Stomach (tissue), 9 donors: ENCODE measurements around the gene CBX4. TPM values are rescaled to one million over a fixed set of nuclear protein-coding genes. Genes with fewer than 3 reads are reported as not detected.

Source experiments
- DNase-seq, 2 donors: peaks; one replicate each; pipeline versions ENCODE4 v3.0.0 to v3.0.0-alpha.2; 2013 to 2019
- H3K27ac ChIP-seq, 5 donors: fragments of 200-600 bp in 4 of 5; sonication (generic) in 4 of 5; one replicate each; pipeline ENCODE4 v1.5.1; 2013 to 2019; ENCODE audit warnings: mild to moderate bottlenecking in 1 of 5, moderate library complexity in 1 of 5
- H3K27me3 ChIP-seq, 3 donors: fragments of 200-600 bp; sonication (generic); one replicate each; pipeline ENCODE4 v1.5.1; 2017 to 2019; ENCODE audit warnings: mixed run types in 1 of 3
- H3K36me3 ChIP-seq, 4 donors: fragments of 200-600 bp; sonication (generic); 1 replicate in 3 of 4; 2 replicates in 1 of 4; pipeline ENCODE4 v1.5.1; 2016 to 2019
- H3K4me1 ChIP-seq, 4 donors: fragments of 200-600 bp; sonication (generic); one replicate each; pipeline ENCODE4 v1.5.1; 2016 to 2019
- H3K4me3 ChIP-seq, 4 donors: fragments of 200-600 bp; sonication (generic) in 3 of 4; one replicate each; pipeline ENCODE4 v1.5.1; 2016 to 2019; ENCODE audit warnings: mild to moderate bottlenecking in 1 of 4
- H3K9me3 ChIP-seq, 4 donors: fragments of 200-600 bp; sonication (generic); one replicate each; pipeline ENCODE4 v1.5.1; 2016 to 2019
- EP300 ChIP-seq: sonication (generic); formaldehyde crosslinking; IDR thresholded peaks from one replicate; pipeline ENCODE4 v1.6.1; 2017; ENCODE audit warnings: antibody characterized with exemption
- POLR2A ChIP-seq, 4 donors: fragments of 450-650 bp; IDR thresholded peaks; one replicate each; pipeline ENCODE4 v1.6.1; 2016; ENCODE audit warnings: antibody characterized with exemption in 4 of 4, control low read depth in 2 of 4, mild to moderate bottlenecking in 1 of 4, moderate library complexity in 1 of 4
- POLR2AphosphoS5 ChIP-seq, 3 donors: sonication (generic); formaldehyde crosslinking; IDR thresholded peaks; one replicate each; pipeline ENCODE4 v1.6.1; 2016; ENCODE audit warnings: antibody characterized with exemption in 3 of 3
- WGBS, 5 donors: extraction: QIAGEN DNeasy Blood & Tissue Kit in 3 of 5; methylation state at CpG; one replicate each; pipeline versions ENCODE4 v1.1.5 to v1.1.7; 2013 to 2018; 5-methylcytosine and 5-hydroxymethylcytosine counted together
- intact Hi-C: fragments of 100-400 bp; cut with DNase I; formaldehyde crosslinking; loops from one replicate; pipeline ENCODE4 v1.15.1; 2023; ENCODE audit warnings: low total_unique reads
- polyA plus RNA-seq, 3 donors: library from polyadenylated mRNA; stranded (reverse); fragments of 200-250 nt; gene quantifications; one replicate each; pipeline ENCODE4 v1.2.3, GENCODE V29; 2013
- total RNA-seq, 5 donors: library from RNA; depleted of rRNA; stranded (reverse); fragments of >200 nt; gene quantifications; one replicate each; pipeline versions ENCODE4 v1.1.0 to v1.2.3, GENCODE V29; 2014 to 2016
- TF ChIP-seq, protein P1 (sequence below), 7 experiments: fragments of 450-650 bp in 4 of 7; fragments of 200-600 bp in 3 of 7; sonication (generic) in 3 of 7; IDR thresholded peaks; one replicate each; pipeline ENCODE4 v1.5.1; 2016 to 2019; ENCODE audit warnings: antibody characterized with exemption in 7 of 7, control low read depth in 2 of 7, mild to moderate bottlenecking in 1 of 7
- donor health status: healthy with polysubstance abuse.
- donor health status: Bipolar disorder and iron deficiency.
- donor health status: healthy.

Gene CBX4
- total and polyA plus RNA-seq, 8 donors = 1.8 to 10.6 (median 8.3) TPM

DNA sequence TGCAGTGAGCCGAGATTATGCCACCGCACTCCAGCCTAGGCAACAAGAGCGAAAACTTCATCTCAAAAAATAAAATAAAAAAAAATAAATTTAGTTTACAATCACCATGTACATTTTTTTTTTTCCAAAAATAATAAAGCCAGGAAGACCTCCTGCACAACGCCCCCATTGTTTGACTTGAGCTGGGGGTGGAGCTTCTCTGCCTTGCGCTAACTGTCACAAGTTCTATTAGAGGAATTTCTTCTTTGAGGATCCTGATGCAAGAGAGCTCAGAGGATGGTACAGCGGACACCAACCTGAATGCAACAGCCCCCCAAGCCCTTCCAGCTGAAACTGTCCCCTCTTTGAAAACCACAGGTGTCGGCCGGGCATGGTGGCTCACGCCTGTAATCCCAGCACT is 24.9 kb upstream of the CBX4 start:
- Histone ChIP-seq H3K9me3 (no peaks in the 10 kb centered on the region), H3K36me3 (no peaks in the 10 kb centered on the region), H3K4me3 (no peak overlapping the region), H3K27me3 (peaks cover 0 to 83% (median 12%) of the 10 kb centered on the region in 3 donors), H3K27ac (no peak overlapping the region), H3K4me1 (no peaks in the 10 kb centered on the region)
- intact Hi-C loops = no loop called here
- DNase-seq = no peak
- TF ChIP-seq EP300 (no peak), POLR2AphosphoS5 (IDR thresholded peaks at IDR 0.05) (no peak), POLR2A (IDR thresholded peaks at IDR 0.05) (no peak)
- TF ChIP-seq, protein P1, sequence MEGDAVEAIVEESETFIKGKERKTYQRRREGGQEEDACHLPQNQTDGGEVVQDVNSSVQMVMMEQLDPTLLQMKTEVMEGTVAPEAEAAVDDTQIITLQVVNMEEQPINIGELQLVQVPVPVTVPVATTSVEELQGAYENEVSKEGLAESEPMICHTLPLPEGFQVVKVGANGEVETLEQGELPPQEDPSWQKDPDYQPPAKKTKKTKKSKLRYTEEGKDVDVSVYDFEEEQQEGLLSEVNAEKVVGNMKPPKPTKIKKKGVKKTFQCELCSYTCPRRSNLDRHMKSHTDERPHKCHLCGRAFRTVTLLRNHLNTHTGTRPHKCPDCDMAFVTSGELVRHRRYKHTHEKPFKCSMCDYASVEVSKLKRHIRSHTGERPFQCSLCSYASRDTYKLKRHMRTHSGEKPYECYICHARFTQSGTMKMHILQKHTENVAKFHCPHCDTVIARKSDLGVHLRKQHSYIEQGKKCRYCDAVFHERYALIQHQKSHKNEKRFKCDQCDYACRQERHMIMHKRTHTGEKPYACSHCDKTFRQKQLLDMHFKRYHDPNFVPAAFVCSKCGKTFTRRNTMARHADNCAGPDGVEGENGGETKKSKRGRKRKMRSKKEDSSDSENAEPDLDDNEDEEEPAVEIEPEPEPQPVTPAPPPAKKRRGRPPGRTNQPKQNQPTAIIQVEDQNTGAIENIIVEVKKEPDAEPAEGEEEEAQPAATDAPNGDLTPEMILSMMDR (IDR thresholded peaks at IDR 0.05) = no peak
- 82 to 88% (median 87%) methylated on average over 8 to 9 of the region's 9 CpGs for WGBS, 5 donors

- H3K9me3 ChIP-seq = no peaks in the 10 kb centered on the region
- no peaks in the 10 kb centered on the region for H3K36me3 ChIP-seq
- DNase-seq = no peak
- WGBS, 5 donors = 64 to 75% (median 71%) methylated on average over 13 of the region's 13 CpGs
- no peak overlapping the region for H3K27ac ChIP-seq
- TF ChIP-seq POLR2A (IDR thresholded peaks at IDR 0.05) = no peak
- no peak for TF ChIP-seq EP300
- TF ChIP-seq, protein P1 (IDR thresholded peaks at IDR 0.05) = no peak
- no peak for TF ChIP-seq POLR2AphosphoS5 (IDR thresholded peaks at IDR 0.05)
- H3K4me1 ChIP-seq = no peaks in the 10 kb centered on the region
- intact Hi-C loops = no loop called here
- peaks cover 0 to 91% (median 12%) of the 10 kb centered on the region in 3 donors for H3K27me3 ChIP-seq
- H3K4me3 ChIP-seq = no peak overlapping the region
Measured at GRCh38 chr17:79862771-79863440, 23.7 kb upstream of the CBX4 start.

DNA sequence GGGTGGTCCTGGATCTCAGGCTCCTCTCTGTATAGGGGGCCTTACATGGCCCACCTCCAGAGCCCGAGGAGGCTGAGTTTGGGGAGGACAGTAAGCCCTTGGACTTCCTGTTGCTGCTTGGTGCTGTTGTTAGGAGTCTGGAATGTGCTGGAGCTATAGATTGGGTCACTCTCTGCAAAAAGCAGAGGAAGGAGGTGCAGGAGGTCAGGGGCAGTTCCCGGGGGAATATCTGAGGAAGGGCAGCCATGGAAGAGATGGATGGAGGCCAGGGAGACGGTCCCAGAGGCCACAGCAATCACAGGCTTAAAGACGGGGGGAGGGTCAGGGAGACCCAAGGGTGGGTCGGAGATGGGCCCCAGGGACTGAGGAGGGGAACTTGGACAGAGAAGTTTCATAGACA is 23.0 kb upstream of the CBX4 start:
- 53 to 63% (median 58%) methylated on average over 5 of the region's 5 CpGs for WGBS, 5 donors
- H3K27me3 ChIP-seq = peaks cover 0 to 92% (median 12%) of the 10 kb centered on the region in 3 donors
- no peak overlapping the region for H3K4me3 ChIP-seq

GRCh38 chr17:79861413-79862216 is 22.4 kb upstream of the CBX4 start:
- no peak for DNase-seq
- Histone ChIP-seq H3K27me3 (peaks cover 0 to 86% (median 12%) of the 10 kb centered on the region in 3 donors), H3K9me3 (no peaks in the 10 kb centered on the region), H3K4me3 (no peak overlapping the region), H3K27ac (no peak overlapping the region), H3K4me1 (no peaks in the 10 kb centered on the region), H3K36me3 (no peaks in the 10 kb centered on the region)
- intact Hi-C loops = no loop called here
- TF ChIP-seq, protein P1 (IDR thresholded peaks at IDR 0.05) = no peak
- no peak for TF ChIP-seq POLR2AphosphoS5 (IDR thresholded peaks at IDR 0.05)
- no peak for TF ChIP-seq POLR2A (IDR thresholded peaks at IDR 0.05)
- TF ChIP-seq EP300 = no peak
- 54 to 65% (median 54%) methylated on average over 25 to 26 of the region's 26 CpGs for WGBS, 5 donors

More for the DNA sequence above, 23.0 kb upstream of the CBX4 start:
- no peak overlapping the region for H3K27ac ChIP-seq
- no peaks in the 10 kb centered on the region for H3K9me3 ChIP-seq
- H3K36me3 ChIP-seq = no peaks in the 10 kb centered on the region
- intact Hi-C loops = no loop called here
- DNase-seq = no peak
- TF ChIP-seq, protein P1 (IDR thresholded peaks at IDR 0.05) = no peak
- TF ChIP-seq EP300 (no peak), POLR2AphosphoS5 (IDR thresholded peaks at IDR 0.05) (no peak), POLR2A (IDR thresholded peaks at IDR 0.05) (no peak)
- no peaks in the 10 kb centered on the region for H3K4me1 ChIP-seq
